Kidney tubule cell (primary cell): ENCODE measurements around the gene ACOT6.
A peak's percentile ranks its signal among the peaks of the same experiment; 100 is the strongest.
"Not testable (repeated sequence)": the region's sequence is repeated elsewhere in the genome, so short reads cannot be mapped to it uniquely, and the experiment has no call there.

Experiments used
- DNase-seq: peaks from one replicate; pipeline ENCODE4 v3.0.0-alpha.2; 2018; ENCODE audit warnings: low spot score

The ACOT6 gene

GRCh38 chr14:73599499-73599898 is 12.8 kb upstream of the ACOT6 start:
- DNase-seq = no peak

- DNase-seq = no peak
Observed at GRCh38 chr14:73602994-73603393, 9.3 kb upstream of the ACOT6 start.

GRCh38 chr14:73606271-73606670 is 6.0 kb upstream of the ACOT6 start:
- DNase-seq = no peak

- DNase-seq = no peak
Observed at GRCh38 chr14:73607241-73607640, 5.1 kb upstream of the ACOT6 start.

GRCh38 chr14:73610687-73611086 is 1.6 kb upstream of the ACOT6 start:
- peak; percentile 75 for DNase-seq

- DNase-seq = no peak
Observed at GRCh38 chr14:73613046-73613383, 698 bp downstream of the ACOT6 start.

- DNase-seq = peak; percentile 2
Observed at GRCh38 chr14:73613419-73613963, 1.2 kb downstream of the ACOT6 start.

- DNase-seq = no peak
Observed at GRCh38 chr14:73616831-73617230, 4.5 kb downstream of the ACOT6 start.

- no peak for DNase-seq
Observed at GRCh38 chr14:73619524-73619923, 7.2 kb downstream of the ACOT6 start.

- DNase-seq = no peak
Observed at GRCh38 chr14:73620268-73620667, 8.0 kb downstream of the ACOT6 start.

- no peak for DNase-seq
Observed at GRCh38 chr14:73623504-73624054, 11.3 kb downstream of the ACOT6 start.

GRCh38 chr14:73625706-73626105 is 13.4 kb downstream of the ACOT6 start:
- DNase-seq = no peak

- DNase-seq = no peak
Observed at GRCh38 chr14:73627151-73627558, 14.8 kb downstream of the ACOT6 start.

GRCh38 chr14:73630009-73630780 is 17.9 kb downstream of the ACOT6 start:
- DNase-seq = no peak

GRCh38 chr14:73633116-73634010 is 21.0 kb downstream of the ACOT6 start:
- peak; percentile 73 for DNase-seq

- peak; percentile 28 for DNase-seq
Observed at GRCh38 chr14:73634011-73634833, 21.9 kb downstream of the ACOT6 start.

- DNase-seq = not testable (repeated sequence)
Observed at GRCh38 chr14:73636355-73636754, 24.0 kb downstream of the ACOT6 start.

GRCh38 chr14:73637830-73638229 is 25.5 kb downstream of the ACOT6 start:
- no peak for DNase-seq

GRCh38 chr14:73640796-73641365 is 28.6 kb downstream of the ACOT6 start:
- DNase-seq = no peak

GRCh38 chr14:73644531-73645247 is 32.4 kb downstream of the ACOT6 start, which contains the start of gene DNAL1:
TSS of gene DNAL1 (plus strand) at chr14:73644986. CDS start at chr14:73645040, 54 bp downstream.
- peak; percentile 95 for DNase-seq

GRCh38 chr14:73645248-73645610 is 32.9 kb downstream of the ACOT6 start:
- DNase-seq = no peak
